HepG2 (cell line): ENCODE measurements around the gene C4B.
"Not testable (repeated sequence)": the region's sequence is repeated elsewhere in the genome, so short reads cannot be mapped to it uniquely, and the experiment has no call there.

Experiments
- CTCF ChIP-seq: sonication (generic); formaldehyde crosslinking; IDR thresholded peaks from 2 replicates; pipeline ENCODE4 v1.5.0; 2020; ENCODE audit warnings: mild to moderate bottlenecking, missing genetic modification reagents, moderate library complexity
- ETV6 ChIP-seq: sonication (generic); formaldehyde crosslinking; conservative IDR thresholded peaks from 2 replicates; pipeline ENCODE4 v1.4.0; 2020; ENCODE audit warnings: missing genetic modification reagents
- FOXA3 ChIP-seq: IDR thresholded peaks from 2 replicates; pipeline ENCODE4 v1.6.1; 2016; ENCODE audit warnings: missing genetic modification reagents, missing compliant biosample characterization
- GATAD2A ChIP-seq: IDR thresholded peaks from 2 replicates; pipeline ENCODE4 v1.6.1; 2016
- GPBP1L1 ChIP-seq: sonication (generic); formaldehyde crosslinking; IDR thresholded peaks from 2 replicates; pipeline ENCODE4 v1.5.0; 2020; ENCODE audit warnings: mild to moderate bottlenecking, missing genetic modification reagents
- IRF9 ChIP-seq: sonication (generic); formaldehyde crosslinking; IDR thresholded peaks from 2 replicates; pipeline ENCODE4 v1.8.0; 2022; ENCODE audit warnings: missing genetic modification reagents, mild to moderate bottlenecking, borderline replicate concordance
- JUNB ChIP-seq: sonication (generic); formaldehyde crosslinking; IDR thresholded peaks from 2 replicates; pipeline ENCODE4 v1.8.0; 2022; ENCODE audit warnings: missing genetic modification reagents, mild to moderate bottlenecking, borderline replicate concordance
- SP2 ChIP-seq: sonication (generic); formaldehyde crosslinking; IDR thresholded peaks from 2 replicates; pipeline ENCODE4 v1.5.1; 2020; ENCODE audit warnings: mild to moderate bottlenecking, missing genetic modification reagents
- XRCC5 ChIP-seq: fragments of 200-400 bp; formaldehyde crosslinking; optimal IDR thresholded peaks from 2 replicates; pipeline ENCODE3; 2017; ENCODE audit warnings: mild to moderate bottlenecking, low read length
- ZNF644 ChIP-seq: IDR thresholded peaks from 2 replicates; pipeline ENCODE4 v1.6.1; 2016; ENCODE audit warnings: low read depth

DNA sequence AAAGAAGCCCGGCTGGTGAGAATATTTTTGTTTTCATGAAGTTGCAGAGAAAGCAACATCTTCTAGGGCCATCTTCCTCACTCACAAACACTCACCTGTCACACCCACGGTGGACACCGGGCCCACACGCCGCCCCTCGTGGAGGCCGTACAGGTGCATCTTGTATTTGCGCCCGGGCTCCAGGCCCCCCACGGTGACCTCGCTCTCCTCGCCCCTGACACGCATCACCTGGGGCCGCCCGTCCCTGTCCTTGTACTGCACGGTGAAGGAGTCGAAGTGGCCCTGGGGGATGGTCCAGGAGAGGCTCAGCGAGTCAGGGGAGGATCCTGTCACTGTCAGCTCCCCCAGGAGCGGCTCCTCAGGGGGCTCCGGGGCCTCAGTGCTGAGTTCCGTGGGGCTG lies 41.2 kb downstream of the C4B start:
- not testable (repeated sequence) for TF ChIP-seq XRCC5; CTCF; IRF9 (CRISPR knock-in tag); JUNB (CRISPR knock-in tag); ETV6 (CRISPR knock-in tag); GATAD2A; GPBP1L1 (CRISPR knock-in tag); SP2; ZNF644; FOXA3 (CRISPR knock-in tag)
